Measurements from ENCODE around the gene RAB37.

RAB37 gene

GRCh38 chr17:74772053-74772452 lies 35.0 kb downstream of the RAB37 start:
- no peak for ATAC-seq
- TF ChIP-seq GLIS3 (CRISPR knock-in tag; IDR thresholded peaks at IDR 0.05) (no peak), CREB5 (CRISPR knock-in tag; IDR thresholded peaks at IDR 0.05; ENCODE audit: low read depth) (no peak), TOX (CRISPR knock-in tag; IDR thresholded peaks at IDR 0.05; ENCODE audit: borderline replicate concordance) (no peak), OSR1 (CRISPR knock-in tag; IDR thresholded peaks at IDR 0.05) (no peak), ZFP30 (CRISPR knock-in tag; IDR thresholded peaks at IDR 0.05) (no peak), ISL1 (CRISPR knock-in tag; IDR thresholded peaks at IDR 0.05) (no peak), PATZ1 (CRISPR knock-in tag; IDR thresholded peaks at IDR 0.05; ENCODE audit: borderline replicate concordance) (no peak), PPARA (CRISPR knock-in tag; IDR thresholded peaks at IDR 0.05; ENCODE audit: borderline replicate concordance) (no peak), POU6F1 (CRISPR knock-in tag; IDR thresholded peaks at IDR 0.05; ENCODE audit: borderline replicate concordance, low read depth) (no peak), ZNF565 (CRISPR knock-in tag; conservative IDR thresholded peaks at IDR 0.05; ENCODE audit: low read depth) (no peak), ZFP3 (CRISPR knock-in tag; IDR thresholded peaks at IDR 0.05) (no peak), ARNTL (CRISPR knock-in tag; IDR thresholded peaks at IDR 0.05; ENCODE audit: borderline replicate concordance, low read depth) (no peak), TCF4 (CRISPR knock-in tag; IDR thresholded peaks at IDR 0.05; ENCODE audit: borderline replicate concordance) (no peak), RARB (CRISPR knock-in tag; IDR thresholded peaks at IDR 0.05) (no peak)

GRCh38 chr17:74773414-74773813 lies 36.4 kb downstream of the RAB37 start:
- TF ChIP-seq BACH2 (CRISPR knock-in tag; IDR thresholded peaks at IDR 0.05; ENCODE audit: borderline replicate concordance) (no peak), TOX (CRISPR knock-in tag; IDR thresholded peaks at IDR 0.05; ENCODE audit: borderline replicate concordance) (no peak), OSR1 (CRISPR knock-in tag; IDR thresholded peaks at IDR 0.05) (no peak), CREB5 (CRISPR knock-in tag; IDR thresholded peaks at IDR 0.05; ENCODE audit: low read depth) (no peak), TCF4 (CRISPR knock-in tag; IDR thresholded peaks at IDR 0.05; ENCODE audit: borderline replicate concordance) (no peak), SNAI2 (CRISPR knock-in tag; IDR thresholded peaks at IDR 0.05) (no peak), ARNTL (CRISPR knock-in tag; IDR thresholded peaks at IDR 0.05; ENCODE audit: borderline replicate concordance, low read depth) (no peak), TSHZ2 (CRISPR knock-in tag; IDR thresholded peaks at IDR 0.05) (no peak), RARB (CRISPR knock-in tag; IDR thresholded peaks at IDR 0.05) (no peak), CSRNP3 (CRISPR knock-in tag; IDR thresholded peaks at IDR 0.05) (no peak)
- no peak for ATAC-seq

- peak; percentile 0; the same call in 1 of the 3 replicates for ATAC-seq
- TF ChIP-seq CREB5 (CRISPR knock-in tag; IDR thresholded peaks at IDR 0.05; ENCODE audit: low read depth) (no peak), ZC3H10 (CRISPR knock-in tag; IDR thresholded peaks at IDR 0.05) (no peak), TSHZ2 (CRISPR knock-in tag; IDR thresholded peaks at IDR 0.05) (no peak), CSRNP3 (CRISPR knock-in tag; IDR thresholded peaks at IDR 0.05) (no peak), SNAI2 (CRISPR knock-in tag; IDR thresholded peaks at IDR 0.05) (no peak), BACH2 (CRISPR knock-in tag; IDR thresholded peaks at IDR 0.05; ENCODE audit: borderline replicate concordance) (no peak), ARNTL (CRISPR knock-in tag; IDR thresholded peaks at IDR 0.05; ENCODE audit: borderline replicate concordance, low read depth) (no peak)
Observed at GRCh38 chr17:74773871-74774286, 36.8 kb downstream of the RAB37 start.
